ENCODE measurements around the gene UGDH. TPM values are rescaled to one million over a fixed set of nuclear protein-coding genes. Genes with fewer than 3 reads are reported as not detected.
A peak's percentile ranks its signal among the peaks of the same experiment; 100 is the strongest.

Gene UGDH
- total and polyA plus RNA-seq, 10 of the 15 experiments (the other 5 are each of a cell fraction or from before 2014, with no cell fraction given), result 11.1 to 60.3 (median 26.8) TPM

DNA sequence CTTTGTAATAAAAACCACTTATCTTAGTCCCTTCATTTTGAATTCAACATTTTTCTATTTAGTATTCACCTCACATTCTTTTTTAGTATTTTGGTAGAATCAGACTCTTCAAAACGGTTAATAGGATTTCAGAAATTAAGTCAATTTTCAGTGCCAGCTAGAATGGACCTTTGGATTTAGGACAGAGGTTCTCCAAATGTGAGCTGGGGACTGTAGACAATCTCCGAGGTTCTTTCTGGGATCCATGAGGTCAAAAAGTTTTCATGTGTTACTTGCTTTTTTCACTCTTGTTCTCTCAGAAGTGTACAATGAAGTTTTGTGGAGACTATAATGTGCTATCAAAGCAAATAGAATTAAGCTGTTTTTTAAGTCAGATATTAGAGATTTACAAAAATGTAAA, 2.3 kb upstream of the UGDH start:
- Histone ChIP-seq H3K27me3 (replicated peaks in 1 of 2; ENCODE audit: control insufficient read depth in 2 of 2, insufficient read depth in 2 of 2, low read length in 1 of 2) (no peaks in the 10 kb centered on the region), H3K9ac (ENCODE audit: control insufficient read depth, insufficient read depth, low read length) (no peak overlapping the region), H3K4me3 (0 out of 2 replicates have a peak overlapping the region, but pooled peaks have one; percentile 95), H3K4me1 (ENCODE audit: control insufficient read depth, insufficient read depth, low read length) (peaks cover 3% of the 10 kb centered on the region), H3K9me3 (replicated peaks; ENCODE audit: control insufficient read depth, insufficient read depth, low read length) (peaks cover 10% of the 10 kb centered on the region), H3K4me2 (ENCODE audit: control insufficient read depth, insufficient read depth) (peak overlapping the region; percentile 3; the same call in 1 of the 2 replicates), H2AFZ (ENCODE audit: control insufficient read depth, low read depth, low read length) (no peak overlapping the region), H4K20me1 (ENCODE audit: control insufficient read depth, insufficient read depth) (no peaks in the 10 kb centered on the region), H3K36me3 (ENCODE audit: control insufficient read depth in 2 of 2, insufficient read depth in 2 of 2, low read length in 1 of 2) (no peaks in the 10 kb centered on the region), H3K79me2 (ENCODE audit: control insufficient read depth, insufficient read depth, low read length) (peaks cover 33% of the 10 kb centered on the region), H3K27ac (ENCODE audit: control insufficient read depth, insufficient read depth) (no peak overlapping the region)
- 96% methylated on average over 2 of the region's 2 CpGs for whole genome bisulfite sequencing (ENCODE audit: insufficient coverage, insufficient replicate concordance, low lambda C conversion rate, missing lambda C conversion rate)
- intact Hi-C loops (cut with micrococcal nuclease; ENCODE audit: unreplicated experiment) (loop anchor here (5.0 kb wide), 1 partner anchor 448 kb away; the partner anchor contains the start of gene PDS5A), in situ Hi-C loops (cut with MboI) (no loop called here)
- POLR2A ChIA-PET, result interaction anchor here (0.5 to 0.6 kb wide), 2 partner anchors 25 to 102 kb away, joined by 4 read pairs; no protein-coding TSS in a partner anchor
- ATAC-seq (no peak), DNase-seq (ENCODE audit: low read depth, low spot score) (no peak), FAIRE-seq (no peak)
- TSS peak; percentile 26 for BruUV-seq (replicated peaks)
- RAD21 ChIA-PET (ENCODE audit: unreplicated experiment), result no interaction called here
- TF ChIP-seq POU2F2 (IDR thresholded peaks at IDR 0.05; ENCODE audit: borderline replicate concordance, low read depth, low read length) (no peak), EP300 (IDR thresholded peaks at IDR 0.05; ENCODE audit: borderline replicate concordance in 1 of 2, control insufficient read depth in 1 of 2, low read depth in 2 of 2, low read length in 2 of 2) (no peak), YY1 (IDR thresholded peaks at IDR 0.05; ENCODE audit: low read depth, low read length) (no peak), SP1 (IDR thresholded peaks at IDR 0.05; ENCODE audit: low read depth, low read length) (no peak), PAX5 (IDR thresholded peaks at IDR 0.05; ENCODE audit: borderline replicate concordance, low read depth, low read length) (no peak), FOXK2 (IDR thresholded peaks at IDR 0.05) (no peak), HCFC1 (IDR thresholded peaks at IDR 0.05; ENCODE audit: low read length) (no peak), CBX5 (IDR thresholded peaks at IDR 0.05; ENCODE audit: low read depth) (no peak), POLR2AphosphoS2 (IDR thresholded peaks at IDR 0.05; ENCODE audit: low read depth, low read length) (no peak), MLLT1 (IDR thresholded peaks at IDR 0.05) (no peak)
- CTCF ChIA-PET, result interaction anchor here (0.5 kb wide), 1 partner anchor 241 kb away, joined by 3 read pairs; no protein-coding TSS in a partner anchor
- SMC1A ChIA-PET (ENCODE audit: uncharacterized antibody, unreplicated experiment), result interaction anchor here (0.6 to 1.4 kb wide), 4 partner anchors 13 to 32 kb away, joined by 3 to 4 read pairs (median 4); no protein-coding TSS in a partner anchor

Data from GM12878 (cell line).